Caco-2 (cell line): ENCODE results near the gene SMIM43. TPM values are rescaled to one million over a fixed set of nuclear protein-coding genes. Genes with fewer than 3 reads are reported as not detected.

ENCODE experiments used
- BruUV-seq: library from RNA; stranded (reverse); fragments of 400-500 nt; replicated peaks from 2 replicates; lab custom pipeline; 2021; lab: Mats Ljungman, UMichigan
- CTCF ChIA-PET: fragments of 300-600 bp; sonication (Branson Sonifier 250); formaldehyde crosslinking; loops from one replicate; lab custom pipeline; 2022; ENCODE audit warnings: antibody characterized with exemption; lab: Charles Lee
- POLR2A ChIA-PET: fragments of 300-600 bp; sonication (Branson Sonifier 250); formaldehyde crosslinking; loops from one replicate; lab custom pipeline; 2022; ENCODE audit warnings: antibody characterized with exemption; lab: Charles Lee
- DNase-seq, 2 experiments: peaks; one replicate each; pipeline versions ENCODE4 v3.0.0 to v3.0.0-alpha.2; 2020 to 2022
- H3K27me3 ChIP-seq: replicated peaks from 2 replicates; pipeline ENCODE4 v1.6.0; 2011; ENCODE audit warnings: low read length; ENCODE audit not compliant: control insufficient read depth, insufficient read depth
- H3K36me3 ChIP-seq: 2 replicates; pipeline ENCODE4 v1.5.1; 2011; ENCODE audit warnings: low read length; ENCODE audit not compliant: control insufficient read depth, insufficient read depth
- H3K4me1 ChIP-seq: fragments of 250-450 bp; sonication (Bioruptor Pico); 2 replicates; pipeline ENCODE4 v1.5.1; 2020; ENCODE audit warnings: mild to moderate bottlenecking
- H3K4me3 ChIP-seq: 2 replicates; pipeline ENCODE4 v1.5.1; 2011; ENCODE audit warnings: low read depth, mild to moderate bottlenecking, control low read depth, low read length
- H3K9me3 ChIP-seq: fragments of 250-450 bp; sonication (Bioruptor Pico); 2 replicates; pipeline ENCODE4 v1.5.1; 2020; ENCODE audit warnings: mild to moderate bottlenecking, moderate library complexity
- H3K27ac Mint-ChIP-seq: one replicate; pipeline ENCODE4 v1.8.0; 2022; ENCODE audit warnings: mixed read lengths; ENCODE audit not compliant: unreplicated experiment
- H3K27me3 Mint-ChIP-seq: one replicate; pipeline ENCODE4 v1.8.0; 2022; ENCODE audit warnings: mixed read lengths; ENCODE audit not compliant: insufficient read depth, unreplicated experiment
- H3K36me3 Mint-ChIP-seq: one replicate; pipeline ENCODE4 v1.8.0; 2022; ENCODE audit warnings: mild to moderate bottlenecking, mixed read lengths; ENCODE audit not compliant: insufficient read depth, unreplicated experiment
- H3K4me1 Mint-ChIP-seq: one replicate; pipeline ENCODE4 v1.8.0; 2022; ENCODE audit warnings: low read depth, mixed read lengths; ENCODE audit not compliant: unreplicated experiment
- H3K4me3 Mint-ChIP-seq: one replicate; pipeline ENCODE4 v1.8.0; 2022; ENCODE audit warnings: mild to moderate bottlenecking, moderate library complexity, mixed read lengths; ENCODE audit not compliant: unreplicated experiment
- H3K9me3 Mint-ChIP-seq: one replicate; pipeline ENCODE4 v1.8.0; 2022; ENCODE audit warnings: mixed read lengths; ENCODE audit not compliant: unreplicated experiment
- intact Hi-C: fragments of 100-400 bp; cut with micrococcal nuclease; formaldehyde crosslinking; loops from one replicate; pipeline ENCODE4 v1.10.0; 2022; ENCODE audit not compliant: unreplicated experiment
- total RNA-seq: library from RNA; stranded (reverse); gene quantifications from 2 replicates; pipeline ENCODE4 v1.2.3, GENCODE V29; 2022
- TF ChIP-seq, protein P1 (sequence below), 2 experiments: fragments of 200-600 bp in 1 of 2; IDR thresholded peaks; 1 replicate in 1 of 2; 2 replicates in 1 of 2; pipeline versions ENCODE4 v1.5.1 to v1.8.0; 2011 to 2022; ENCODE audit warnings: antibody characterized with exemption in 1 of 2, control low read depth in 1 of 2, inconsistent platforms in 1 of 2, low read depth in 1 of 2, low read length in 1 of 2, mild to moderate bottlenecking in 1 of 2, moderate library complexity in 1 of 2; ENCODE audit not compliant: insufficient read depth in 1 of 2, severe bottlenecking in 1 of 2, unreplicated experiment in 1 of 2

SMIM43 gene
- total RNA-seq, 1 experiment from 2014 or later: not detected

DNA sequence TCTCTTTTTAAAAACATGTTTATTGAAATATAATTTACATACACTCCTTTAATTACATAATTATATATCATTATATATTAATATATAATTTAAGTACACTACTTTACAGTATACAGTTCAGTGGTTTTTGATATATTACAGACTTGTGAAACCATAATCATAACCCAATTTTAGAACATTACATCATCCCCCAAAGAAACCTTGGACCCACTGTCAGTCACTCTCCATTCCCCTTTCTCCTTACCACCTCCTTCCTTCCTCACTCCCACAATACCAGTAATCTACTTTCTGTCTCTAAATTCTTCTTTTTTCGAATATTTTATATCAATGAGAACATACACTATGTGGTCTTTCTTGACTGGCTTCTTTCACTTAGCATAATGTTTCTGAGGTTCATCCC, 18.2 kb upstream of the SMIM43 start:
- no TSS peak for BruUV-seq
- Mint-ChIP-seq H3K27ac (no peak overlapping the region), H3K27me3 (peaks cover 14% of the 10 kb centered on the region), H3K36me3 (no peaks in the 10 kb centered on the region), H3K9me3 (no peaks in the 10 kb centered on the region), H3K4me1 (no peaks in the 10 kb centered on the region), H3K4me3 (no peak overlapping the region)
- intact Hi-C loops: no loop called here
- no peak for DNase-seq
- ChIA-PET CTCF (no interaction called here), POLR2A (no interaction called here)
- no peaks in the 10 kb centered on the region for H3K36me3 ChIP-seq
- H3K4me1 ChIP-seq: no peaks in the 10 kb centered on the region
- no peaks in the 10 kb centered on the region for H3K9me3 ChIP-seq
- no peaks in the 10 kb centered on the region for H3K27me3 ChIP-seq
- H3K4me3 ChIP-seq: no peak overlapping the region
- TF ChIP-seq, protein P1, sequence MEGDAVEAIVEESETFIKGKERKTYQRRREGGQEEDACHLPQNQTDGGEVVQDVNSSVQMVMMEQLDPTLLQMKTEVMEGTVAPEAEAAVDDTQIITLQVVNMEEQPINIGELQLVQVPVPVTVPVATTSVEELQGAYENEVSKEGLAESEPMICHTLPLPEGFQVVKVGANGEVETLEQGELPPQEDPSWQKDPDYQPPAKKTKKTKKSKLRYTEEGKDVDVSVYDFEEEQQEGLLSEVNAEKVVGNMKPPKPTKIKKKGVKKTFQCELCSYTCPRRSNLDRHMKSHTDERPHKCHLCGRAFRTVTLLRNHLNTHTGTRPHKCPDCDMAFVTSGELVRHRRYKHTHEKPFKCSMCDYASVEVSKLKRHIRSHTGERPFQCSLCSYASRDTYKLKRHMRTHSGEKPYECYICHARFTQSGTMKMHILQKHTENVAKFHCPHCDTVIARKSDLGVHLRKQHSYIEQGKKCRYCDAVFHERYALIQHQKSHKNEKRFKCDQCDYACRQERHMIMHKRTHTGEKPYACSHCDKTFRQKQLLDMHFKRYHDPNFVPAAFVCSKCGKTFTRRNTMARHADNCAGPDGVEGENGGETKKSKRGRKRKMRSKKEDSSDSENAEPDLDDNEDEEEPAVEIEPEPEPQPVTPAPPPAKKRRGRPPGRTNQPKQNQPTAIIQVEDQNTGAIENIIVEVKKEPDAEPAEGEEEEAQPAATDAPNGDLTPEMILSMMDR (IDR thresholded peaks at IDR 0.05; ENCODE audit: insufficient read depth in 1 of 2, low read depth in 1 of 2, low read length in 1 of 2, severe bottlenecking in 1 of 2, unreplicated experiment in 1 of 2): no peak

DNA sequence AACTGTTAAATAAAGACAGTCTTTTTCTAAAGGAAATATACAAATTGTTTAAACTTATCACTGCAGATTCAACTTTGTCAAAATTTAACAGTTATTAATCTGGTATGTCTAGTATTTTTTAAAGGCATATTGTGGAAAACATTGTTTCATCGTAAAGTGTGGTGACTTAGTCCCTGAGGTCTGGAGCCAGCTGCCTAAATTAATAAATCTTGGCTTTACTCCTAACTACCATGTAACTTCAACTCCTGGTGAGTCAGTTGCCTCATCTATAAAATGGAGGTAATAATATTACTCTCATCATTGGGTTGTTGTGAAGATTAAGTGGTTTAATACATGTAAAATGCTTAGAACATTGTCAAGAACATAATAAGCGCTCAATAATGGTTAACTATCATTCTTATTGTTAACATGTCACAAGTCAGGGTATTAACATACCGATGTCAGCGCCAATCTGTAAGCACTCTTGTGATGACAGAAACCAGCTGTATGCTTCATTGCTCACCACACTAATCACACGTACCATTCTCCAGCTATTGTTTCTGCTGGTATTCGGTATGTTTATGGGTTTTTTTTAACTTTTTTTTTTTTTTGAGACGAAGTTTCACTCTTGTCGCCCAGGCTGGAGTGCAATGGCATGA, 14.1 kb upstream of the SMIM43 start:
- Histone ChIP-seq H3K4me1 (no peaks in the 10 kb centered on the region), H3K36me3 (no peaks in the 10 kb centered on the region), H3K4me3 (no peak overlapping the region), H3K27me3 (no peaks in the 10 kb centered on the region), H3K9me3 (no peaks in the 10 kb centered on the region)
- intact Hi-C loops: no loop called here
- H3K4me3 Mint-ChIP-seq: no peak overlapping the region
- no peak overlapping the region for H3K27ac Mint-ChIP-seq
- ChIA-PET CTCF (no interaction called here), POLR2A (no interaction called here)
- TF ChIP-seq, protein P1 (IDR thresholded peaks at IDR 0.05; ENCODE audit: insufficient read depth in 1 of 2, low read depth in 1 of 2, low read length in 1 of 2, severe bottlenecking in 1 of 2, unreplicated experiment in 1 of 2): no peak
- peaks cover 17% of the 10 kb centered on the region for H3K27me3 Mint-ChIP-seq
- no peaks in the 10 kb centered on the region for H3K9me3 Mint-ChIP-seq
- H3K36me3 Mint-ChIP-seq: no peaks in the 10 kb centered on the region
- DNase-seq: no peak
- H3K4me1 Mint-ChIP-seq: no peaks in the 10 kb centered on the region
- no TSS peak for BruUV-seq

DNA sequence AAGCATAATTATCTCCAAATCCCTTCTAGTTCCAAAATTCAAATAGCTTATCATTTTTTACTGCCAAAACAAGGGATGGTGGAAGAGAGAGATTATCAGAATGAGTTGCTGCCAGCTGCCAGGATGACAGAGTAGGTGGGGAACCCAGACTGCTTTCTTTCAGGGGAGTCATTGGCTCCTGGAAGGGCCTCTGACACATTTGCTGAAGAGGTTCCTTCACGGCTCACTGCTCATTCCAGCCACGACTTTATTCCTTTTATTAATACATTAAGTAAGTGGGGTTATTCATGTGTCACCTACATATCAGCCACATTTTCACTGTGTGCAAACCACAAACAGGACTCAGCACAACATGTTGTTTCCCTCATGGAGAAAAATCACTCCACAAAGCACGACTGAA, 12.7 kb upstream of the SMIM43 start:
- TF ChIP-seq, protein P1 (IDR thresholded peaks at IDR 0.05; ENCODE audit: insufficient read depth in 1 of 2, low read depth in 1 of 2, low read length in 1 of 2, severe bottlenecking in 1 of 2, unreplicated experiment in 1 of 2): no peak
- H3K27me3 ChIP-seq: no peaks in the 10 kb centered on the region
- POLR2A ChIA-PET: no interaction called here
- Mint-ChIP-seq H3K27me3 (peaks cover 14% of the 10 kb centered on the region), H3K4me1 (no peaks in the 10 kb centered on the region), H3K9me3 (no peaks in the 10 kb centered on the region), H3K36me3 (no peaks in the 10 kb centered on the region), H3K27ac (no peak overlapping the region), H3K4me3 (no peak overlapping the region)
- no peak for DNase-seq
- intact Hi-C loops: no loop called here
- H3K4me3 ChIP-seq: no peak overlapping the region
- H3K9me3 ChIP-seq: no peaks in the 10 kb centered on the region
- CTCF ChIA-PET: no interaction called here
- H3K36me3 ChIP-seq: no peaks in the 10 kb centered on the region
- no TSS peak for BruUV-seq
- no peaks in the 10 kb centered on the region for H3K4me1 ChIP-seq
